ENCODE measurements around the gene RAB11FIP2.

RAB11FIP2 gene

GRCh38 chr10:118042336-118042735 lies 4.4 kb downstream of the RAB11FIP2 start:
- TF ChIP-seq YY1 (IDR thresholded peaks at IDR 0.05; ENCODE audit: low read depth) (no peak), CREB1 (IDR thresholded peaks at IDR 0.05; ENCODE audit: low read depth) (no peak), USF1 (IDR thresholded peaks at IDR 0.05) (no peak), ZBTB7A (IDR thresholded peaks at IDR 0.05; ENCODE audit: low read depth) (no peak), NFIC (IDR thresholded peaks at IDR 0.05) (no peak), CEBPB (IDR thresholded peaks at IDR 0.05) (no peak), TAF1 (IDR thresholded peaks at IDR 0.05; ENCODE audit: low read depth) (no peak), FOXM1 (IDR thresholded peaks at IDR 0.05; ENCODE audit: borderline replicate concordance, low read depth) (no peak), RAD21 (IDR thresholded peaks at IDR 0.05; ENCODE audit: low read depth) (no peak)

- TF ChIP-seq CEBPB (IDR thresholded peaks at IDR 0.05) (no peak), TEAD4 (IDR thresholded peaks at IDR 0.05) (peak; percentile 43; the same call in 1 of the 2 replicates), TCF12 (IDR thresholded peaks at IDR 0.05; ENCODE audit: low read depth) (no peak), EGR1 (IDR thresholded peaks at IDR 0.05) (no peak), FOXM1 (IDR thresholded peaks at IDR 0.05; ENCODE audit: borderline replicate concordance, low read depth) (0 out of 2 replicates have a peak, but pooled peaks have one; percentile 21), TAF1 (IDR thresholded peaks at IDR 0.05; ENCODE audit: low read depth) (no peak), NFIC (IDR thresholded peaks at IDR 0.05) (peak; percentile 74), USF1 (IDR thresholded peaks at IDR 0.05) (no peak)
These were observed 5.4 kb downstream of the RAB11FIP2 start for GRCh38 chr10:118041316-118041715.

GRCh38 chr10:118036281-118036875 lies 10.4 kb downstream of the RAB11FIP2 start:
- TF ChIP-seq FOXM1 (IDR thresholded peaks at IDR 0.05; ENCODE audit: borderline replicate concordance, low read depth) (no peak), USF1 (IDR thresholded peaks at IDR 0.05) (no peak), TEAD4 (IDR thresholded peaks at IDR 0.05) (no peak), YY1 (IDR thresholded peaks at IDR 0.05; ENCODE audit: low read depth) (no peak), TCF12 (IDR thresholded peaks at IDR 0.05; ENCODE audit: low read depth) (no peak), ZBTB7A (IDR thresholded peaks at IDR 0.05; ENCODE audit: low read depth) (no peak), CREB1 (IDR thresholded peaks at IDR 0.05; ENCODE audit: low read depth) (no peak), EGR1 (IDR thresholded peaks at IDR 0.05) (no peak), MAX (IDR thresholded peaks at IDR 0.05) (no peak), RAD21 (IDR thresholded peaks at IDR 0.05; ENCODE audit: low read depth) (no peak), REST (IDR thresholded peaks at IDR 0.05; ENCODE audit: low read depth) (no peak), NFIC (IDR thresholded peaks at IDR 0.05) (no peak), TAF1 (IDR thresholded peaks at IDR 0.05; ENCODE audit: low read depth) (no peak)

- TF ChIP-seq RAD21 (IDR thresholded peaks at IDR 0.05; ENCODE audit: low read depth) (no peak), ZBTB7A (IDR thresholded peaks at IDR 0.05; ENCODE audit: low read depth) (no peak), MAX (IDR thresholded peaks at IDR 0.05) (no peak), REST (IDR thresholded peaks at IDR 0.05; ENCODE audit: low read depth) (no peak), TAF1 (IDR thresholded peaks at IDR 0.05; ENCODE audit: low read depth) (no peak), NFIC (IDR thresholded peaks at IDR 0.05) (no peak), TEAD4 (IDR thresholded peaks at IDR 0.05) (no peak), CREB1 (IDR thresholded peaks at IDR 0.05; ENCODE audit: low read depth) (no peak), FOXM1 (IDR thresholded peaks at IDR 0.05; ENCODE audit: borderline replicate concordance, low read depth) (no peak), EGR1 (IDR thresholded peaks at IDR 0.05) (no peak), YY1 (IDR thresholded peaks at IDR 0.05; ENCODE audit: low read depth) (no peak)
These were observed 11.3 kb downstream of the RAB11FIP2 start for GRCh38 chr10:118035354-118036005.

GRCh38 chr10:118034791-118035261 lies 11.9 kb downstream of the RAB11FIP2 start:
- no peak for TF ChIP-seq TCF12 (IDR thresholded peaks at IDR 0.05; ENCODE audit: low read depth)
- TF ChIP-seq RAD21 (IDR thresholded peaks at IDR 0.05; ENCODE audit: low read depth): no peak
- TF ChIP-seq NFIC (IDR thresholded peaks at IDR 0.05): no peak
- TF ChIP-seq EP300 (IDR thresholded peaks at IDR 0.05; ENCODE audit: borderline replicate concordance): no peak
- no peak for TF ChIP-seq CREB1 (IDR thresholded peaks at IDR 0.05; ENCODE audit: low read depth)
- TF ChIP-seq YY1 (IDR thresholded peaks at IDR 0.05; ENCODE audit: low read depth): no peak
- TF ChIP-seq REST (IDR thresholded peaks at IDR 0.05; ENCODE audit: low read depth): no peak
- TF ChIP-seq CEBPB (IDR thresholded peaks at IDR 0.05): no peak
- TF ChIP-seq TEAD4 (IDR thresholded peaks at IDR 0.05): no peak
- TF ChIP-seq MAX (IDR thresholded peaks at IDR 0.05): no peak
- TF ChIP-seq USF1 (IDR thresholded peaks at IDR 0.05): no peak
- no peak for TF ChIP-seq EGR1 (IDR thresholded peaks at IDR 0.05)
- TF ChIP-seq ZBTB7A (IDR thresholded peaks at IDR 0.05; ENCODE audit: low read depth): no peak
- no peak for TF ChIP-seq FOXM1 (IDR thresholded peaks at IDR 0.05; ENCODE audit: borderline replicate concordance, low read depth)
- no peak for TF ChIP-seq TAF1 (IDR thresholded peaks at IDR 0.05; ENCODE audit: low read depth)

All from Ishikawa (cell line).